NCI-H146 (cell line): ENCODE measurements around the gene IGF2BP1.
"Not testable (repeated sequence)": the region's sequence is repeated elsewhere in the genome, so short reads cannot be mapped to it uniquely, and the experiment has no call there.

ENCODE experiments used
- DNase-seq: peaks from one replicate; lab custom pipeline; 2025; lab: John Stamatoyannopoulos, UW

The IGF2BP1 gene

DNA sequence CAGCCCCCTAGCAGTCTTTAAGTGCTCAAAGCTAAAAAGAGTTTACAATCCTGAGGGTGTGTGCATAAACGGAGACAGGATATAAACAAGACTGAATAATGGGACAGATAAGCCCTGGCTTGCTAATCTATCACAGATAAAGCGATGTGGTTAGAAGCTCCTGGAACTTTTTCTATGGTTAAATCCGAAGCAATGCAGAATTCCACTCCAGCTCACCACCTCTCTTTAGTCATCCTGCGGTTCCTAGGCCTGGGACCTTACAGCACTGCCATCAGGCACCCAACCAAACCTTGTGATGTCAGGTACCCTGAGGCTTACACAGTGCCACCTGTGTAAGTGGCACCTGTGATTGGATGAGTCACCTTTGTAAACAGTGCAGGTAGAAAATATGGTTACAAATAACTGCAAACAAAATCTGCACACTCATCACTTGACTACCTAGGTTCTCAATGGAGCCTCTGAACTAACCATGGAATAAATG is 103.9 kb downstream of the IGF2BP1 start:
- DNase-seq, result no peak

DNA sequence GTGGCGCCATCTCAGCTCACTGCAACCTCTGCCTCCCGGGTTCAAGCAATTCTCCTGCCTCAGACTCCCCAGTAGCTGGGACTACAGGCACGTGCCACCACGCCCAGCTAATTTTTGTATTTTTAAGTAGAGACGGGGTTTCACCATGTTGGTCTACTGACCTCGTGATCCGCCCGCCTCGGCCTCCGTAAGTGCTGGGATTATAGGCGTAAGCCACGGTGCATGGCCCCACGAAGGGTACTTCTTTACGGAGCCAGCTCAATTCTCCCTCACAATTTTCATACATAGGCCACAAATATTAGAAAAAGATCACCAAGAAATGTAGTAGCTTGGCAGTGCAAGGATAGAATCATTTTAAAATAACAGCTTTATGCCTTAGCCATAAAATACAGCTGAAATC is 106.2 kb downstream of the IGF2BP1 start:
- not testable (repeated sequence) for DNase-seq

DNA sequence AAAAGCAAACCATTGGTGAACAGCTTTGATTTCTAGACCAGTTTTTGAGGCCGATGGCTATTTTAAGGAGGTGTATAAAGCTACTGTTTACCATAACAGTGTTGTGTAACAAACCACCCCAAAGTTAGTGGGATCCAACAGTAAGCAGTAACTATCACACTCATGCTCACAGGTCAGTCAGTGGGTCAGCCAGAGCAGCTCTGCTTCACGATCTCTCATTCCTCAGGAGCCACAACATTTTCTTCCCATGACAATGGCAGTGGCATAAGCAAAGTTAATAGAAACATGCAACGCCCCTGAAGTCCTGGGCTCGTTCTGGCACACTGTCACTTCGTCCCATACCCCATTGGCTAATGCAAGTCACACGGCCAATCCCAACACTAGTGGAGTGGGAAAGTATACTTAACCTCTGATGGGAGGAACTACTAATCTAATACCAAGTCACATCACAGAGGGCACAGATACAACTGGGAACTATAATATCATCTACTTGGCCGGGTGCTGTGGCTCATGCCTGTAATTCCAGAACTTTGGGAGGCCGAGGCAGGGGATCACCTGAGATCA is 107.4 kb downstream of the IGF2BP1 start:
- DNase-seq, result no peak
